AG04449 (cell line): ENCODE measurements around the gene TACR2.

Experiments used
- CTCF ChIA-PET: fragments of 350-600 bp; formaldehyde crosslinking; extraction: SDS; loops from one replicate; lab custom pipeline; 2021; ENCODE audit warnings: antibody characterized with exemption; lab: Yijun Ruan, JAX
- POLR2A ChIA-PET: fragments of 400-600, 350-600 bp; formaldehyde crosslinking; extraction: SDS; loops from one replicate; lab custom pipeline; 2020; ENCODE audit warnings: antibody characterized with exemption, inconsistent platforms; lab: Yijun Ruan, JAX
- DNase-seq: peaks from one replicate; pipeline ENCODE4 v3.0.0-alpha.2; 2010; ENCODE audit warnings: low read depth, low spot score
- H3K4me3 ChIP-seq: 2 replicates; pipeline ENCODE4 v1.5.1; 2011; ENCODE audit warnings: low read depth, mild to moderate bottlenecking, control low read depth, low read length
- TF ChIP-seq, protein P1 (sequence below): IDR thresholded peaks from one replicate; pipeline ENCODE4 v1.5.1; 2011; ENCODE audit warnings: mild to moderate bottlenecking, moderate library complexity, low read length, control low read depth, inconsistent platforms; ENCODE audit not compliant: insufficient read depth; ENCODE audit errors: missing control alignments

TACR2 gene

DNA sequence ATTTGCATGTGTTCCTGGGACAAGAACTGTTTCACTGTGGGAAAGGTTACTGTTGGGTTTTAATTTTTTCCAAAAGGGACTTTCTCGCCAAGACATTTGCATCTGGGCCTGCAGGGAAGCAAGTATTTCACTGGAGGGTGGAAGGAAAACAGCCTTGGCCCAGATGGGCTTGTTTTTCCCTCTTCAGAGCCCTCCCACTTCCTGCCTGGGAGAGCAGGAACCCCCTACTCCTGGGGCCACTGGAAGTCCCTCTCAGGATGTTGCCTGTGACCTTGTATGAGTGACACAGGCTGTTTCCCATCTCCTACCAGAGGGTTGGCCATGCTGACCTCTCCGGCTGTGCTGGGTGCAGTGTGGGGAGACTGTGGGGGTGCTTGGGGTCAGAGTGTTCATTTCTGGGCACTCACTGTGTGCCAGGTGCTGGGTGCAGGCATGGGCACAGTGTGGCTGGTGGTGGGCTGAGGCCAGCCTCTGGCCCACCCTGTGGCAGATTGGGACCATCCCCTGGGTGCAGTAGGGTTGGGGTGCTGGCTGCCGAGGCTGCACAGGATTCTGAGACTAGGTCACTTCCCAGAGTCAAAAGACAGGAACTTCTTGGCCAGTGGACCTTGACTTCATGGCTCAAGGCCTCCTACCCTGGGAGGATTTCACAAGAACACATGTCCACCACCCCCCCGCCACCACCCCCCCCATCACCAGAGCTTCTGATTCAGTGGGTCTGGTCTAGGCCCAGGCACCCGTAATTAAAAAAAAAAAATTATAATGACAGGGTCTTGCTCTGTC is 44.7 kb upstream of the TACR2 start:
- no peak for DNase-seq
- H3K4me3 ChIP-seq = no peak overlapping the region
- TF ChIP-seq, protein P1, sequence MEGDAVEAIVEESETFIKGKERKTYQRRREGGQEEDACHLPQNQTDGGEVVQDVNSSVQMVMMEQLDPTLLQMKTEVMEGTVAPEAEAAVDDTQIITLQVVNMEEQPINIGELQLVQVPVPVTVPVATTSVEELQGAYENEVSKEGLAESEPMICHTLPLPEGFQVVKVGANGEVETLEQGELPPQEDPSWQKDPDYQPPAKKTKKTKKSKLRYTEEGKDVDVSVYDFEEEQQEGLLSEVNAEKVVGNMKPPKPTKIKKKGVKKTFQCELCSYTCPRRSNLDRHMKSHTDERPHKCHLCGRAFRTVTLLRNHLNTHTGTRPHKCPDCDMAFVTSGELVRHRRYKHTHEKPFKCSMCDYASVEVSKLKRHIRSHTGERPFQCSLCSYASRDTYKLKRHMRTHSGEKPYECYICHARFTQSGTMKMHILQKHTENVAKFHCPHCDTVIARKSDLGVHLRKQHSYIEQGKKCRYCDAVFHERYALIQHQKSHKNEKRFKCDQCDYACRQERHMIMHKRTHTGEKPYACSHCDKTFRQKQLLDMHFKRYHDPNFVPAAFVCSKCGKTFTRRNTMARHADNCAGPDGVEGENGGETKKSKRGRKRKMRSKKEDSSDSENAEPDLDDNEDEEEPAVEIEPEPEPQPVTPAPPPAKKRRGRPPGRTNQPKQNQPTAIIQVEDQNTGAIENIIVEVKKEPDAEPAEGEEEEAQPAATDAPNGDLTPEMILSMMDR = no peak
- CTCF ChIA-PET = interaction anchor here (1.2 kb wide), 1 partner anchor 10 kb away, joined by 3 read pairs; no protein-coding TSS in a partner anchor
- POLR2A ChIA-PET = no interaction called here

DNA sequence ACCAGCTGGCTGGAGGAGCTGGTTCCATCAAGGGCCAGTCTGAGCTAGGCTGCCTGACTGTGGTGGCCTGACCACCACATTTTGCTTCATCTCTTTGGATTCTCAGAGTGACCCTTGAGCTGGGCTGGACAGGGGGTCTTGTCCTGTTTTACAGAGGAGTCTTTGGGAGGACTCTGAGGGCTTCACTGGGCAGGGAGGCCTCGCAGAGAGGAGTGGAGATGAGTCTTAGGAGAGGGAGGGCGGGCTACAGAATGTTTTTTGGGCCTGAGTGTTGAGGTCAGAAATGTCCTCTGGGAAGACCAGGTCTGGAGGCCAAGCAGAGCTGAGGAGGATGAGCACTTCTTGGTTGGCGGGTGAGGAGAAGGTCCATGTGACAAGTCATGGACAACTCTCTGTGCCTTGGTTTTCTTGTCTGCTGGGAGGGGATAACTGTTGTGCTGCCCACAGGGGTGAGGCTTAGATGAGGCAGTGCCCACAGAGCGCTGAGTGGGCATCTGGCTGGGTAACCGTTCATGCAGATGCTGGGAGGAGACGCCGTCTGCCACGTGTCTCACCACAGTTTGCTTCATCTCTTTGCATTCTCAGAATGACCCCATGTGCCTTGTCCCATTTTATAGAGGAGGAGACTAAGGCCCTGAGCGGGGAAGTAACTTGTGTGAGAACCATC is 44.0 kb upstream of the TACR2 start:
- no peak overlapping the region for H3K4me3 ChIP-seq
- ChIA-PET CTCF (no interaction called here), POLR2A (no interaction called here)
- TF ChIP-seq, protein P1 = no peak
- no peak for DNase-seq

DNA sequence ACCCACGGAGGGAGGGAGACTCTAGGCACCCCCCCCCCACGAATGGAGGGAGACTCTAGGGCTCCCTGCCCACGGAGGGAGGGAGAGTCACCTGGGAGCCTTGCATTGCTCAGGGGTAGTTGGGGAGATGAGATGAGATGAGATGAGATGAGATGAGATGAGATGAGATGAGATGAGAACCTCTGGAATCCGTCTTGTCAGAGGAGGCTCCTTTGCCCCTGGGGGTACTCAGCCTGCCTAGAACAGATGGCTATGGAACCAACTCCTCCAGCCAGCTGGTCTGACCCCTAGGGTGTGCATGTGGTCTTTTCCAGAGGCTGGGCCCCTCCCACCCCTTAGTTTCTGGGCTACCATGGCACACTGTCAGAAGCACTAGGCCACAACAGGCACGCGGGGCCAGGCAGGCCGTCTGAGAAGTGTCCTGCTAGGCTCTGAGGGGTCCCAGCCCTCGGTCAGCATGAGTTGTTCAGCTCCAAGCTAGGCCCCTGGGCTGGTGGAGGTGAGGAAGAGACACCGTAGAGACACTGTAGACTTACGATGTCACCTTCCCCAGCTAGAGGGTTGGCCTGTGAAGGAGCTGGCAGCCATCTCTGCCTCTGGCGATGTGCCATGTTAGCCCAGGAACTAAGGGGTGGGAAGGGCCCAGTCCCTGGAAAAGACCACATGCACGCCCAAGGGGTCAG is 43.3 kb upstream of the TACR2 start:
- no peak overlapping the region for H3K4me3 ChIP-seq
- TF ChIP-seq, protein P1 = no peak
- ChIA-PET CTCF (interaction anchor here (1.0 kb wide), 1 partner anchor 10 kb away, joined by 3 read pairs; no protein-coding TSS in a partner anchor), POLR2A (no interaction called here)
- DNase-seq = no peak

DNA sequence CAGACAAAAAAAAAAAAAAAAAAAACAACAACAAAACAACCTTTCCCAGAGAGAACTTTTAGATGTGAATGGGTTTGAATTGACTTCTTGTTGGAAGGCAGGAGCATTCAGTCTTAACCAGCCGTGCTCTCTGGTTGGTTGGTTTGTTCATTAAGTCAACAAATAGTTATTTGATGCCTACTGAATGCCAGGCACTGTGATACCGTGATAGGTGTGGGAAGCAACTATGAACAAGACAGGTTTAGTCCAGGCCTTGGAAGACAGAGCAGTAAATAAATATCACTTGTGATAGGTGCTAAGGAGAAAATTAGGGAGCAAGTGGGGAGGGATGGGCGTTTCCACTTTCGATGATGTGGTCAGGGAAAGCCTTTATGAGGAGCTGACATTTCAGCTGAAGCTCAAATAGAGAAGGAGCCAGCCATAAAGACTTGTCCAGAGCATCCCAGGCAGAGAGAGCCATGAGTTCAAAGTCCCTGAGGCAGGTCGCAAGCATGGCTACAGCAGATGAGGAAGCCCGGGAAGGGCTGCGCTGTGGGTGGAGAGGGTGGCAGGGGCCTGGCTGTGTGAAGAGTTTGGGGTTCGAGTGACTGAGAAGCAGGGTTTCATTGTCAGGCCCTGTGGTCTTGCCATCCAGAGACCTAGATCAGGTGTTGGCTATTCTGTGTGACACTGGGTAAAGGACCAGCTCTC is 42.5 kb upstream of the TACR2 start:
- POLR2A ChIA-PET = no interaction called here
- no peak overlapping the region for H3K4me3 ChIP-seq
- CTCF ChIA-PET = interaction anchor here (1.0 kb wide), 1 partner anchor 9 kb away, joined by 3 read pairs; no protein-coding TSS in a partner anchor
- no peak for DNase-seq
- TF ChIP-seq, protein P1 = no peak

DNA sequence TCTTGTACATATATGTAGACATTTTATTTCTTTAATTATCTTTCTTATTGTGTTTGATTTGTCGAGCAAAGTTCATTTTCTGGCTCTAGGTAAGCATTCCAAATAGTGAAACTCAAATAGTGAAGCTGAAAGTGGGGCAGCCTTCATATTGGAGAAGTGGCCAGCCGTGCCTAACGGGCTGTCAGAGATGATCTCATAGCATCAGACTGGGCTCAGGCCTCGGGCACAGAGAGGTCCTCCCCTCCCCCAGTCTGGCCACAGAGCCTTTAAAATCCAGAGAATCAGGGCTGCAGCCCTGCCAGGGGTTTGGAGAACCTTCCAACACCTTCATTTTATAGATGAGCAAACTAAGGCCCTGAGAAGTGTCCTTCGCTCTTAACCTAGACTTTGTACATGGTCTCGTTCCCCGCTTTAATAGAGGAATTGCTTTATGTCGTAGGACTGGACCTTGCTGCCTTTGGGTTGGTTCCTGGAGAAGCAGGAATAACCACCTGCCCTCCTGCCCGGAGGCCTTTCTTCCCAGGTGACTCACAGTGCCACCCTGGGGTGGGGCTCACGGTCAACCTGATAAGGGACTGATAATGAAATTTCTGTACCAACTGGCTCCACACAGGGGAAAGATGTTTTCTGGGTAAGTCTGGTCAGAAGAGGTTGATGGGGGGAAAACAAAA is 41.8 kb upstream of the TACR2 start:
- ChIA-PET POLR2A (no interaction called here), CTCF (interaction anchor here (0.8 to 1.0 kb wide), 3 partner anchors 9 to 31 kb away, joined by 3 to 5 read pairs (median 3); no protein-coding TSS in a partner anchor)
- TF ChIP-seq, protein P1 = no peak
- no peak for DNase-seq
- no peak overlapping the region for H3K4me3 ChIP-seq
